Memory B cell (primary cell): ENCODE results near the gene TBC1D7.
A peak's percentile ranks its signal among the peaks of the same experiment; 100 is the strongest.

Source experiments
- ATAC-seq: fragments of 150-1000 bp; cut with Tn5 transposase; 2 replicates; pipeline ENCODE4 v1.10.0; 2021; ENCODE audit warnings: low read depth, mild to moderate bottlenecking, moderate library complexity
- DNase-seq, 2 donors: peaks; one replicate each; pipeline ENCODE4 v3.0.0; 2022; ENCODE audit warnings: low spot score in 2 of 2
- H3K27ac Mint-ChIP-seq: one replicate; pipeline ENCODE4 v1.8.0; 2022; ENCODE audit warnings: mild to moderate bottlenecking, moderate library complexity, mixed read lengths
- H3K27me3 Mint-ChIP-seq: one replicate; pipeline ENCODE4 v1.8.0; 2022; ENCODE audit warnings: mixed read lengths
- H3K36me3 Mint-ChIP-seq: one replicate; pipeline ENCODE4 v1.8.0; 2022; ENCODE audit warnings: mild to moderate bottlenecking, mixed read lengths
- H3K4me1 Mint-ChIP-seq: one replicate; pipeline ENCODE4 v1.8.0; 2022; ENCODE audit warnings: mixed read lengths
- H3K4me3 Mint-ChIP-seq: one replicate; pipeline ENCODE4 v1.8.0; 2022; ENCODE audit warnings: mild to moderate bottlenecking, moderate library complexity, mixed read lengths
- H3K9me3 Mint-ChIP-seq: one replicate; pipeline ENCODE4 v1.8.0; 2022; ENCODE audit warnings: mixed read lengths

Gene TBC1D7

DNA sequence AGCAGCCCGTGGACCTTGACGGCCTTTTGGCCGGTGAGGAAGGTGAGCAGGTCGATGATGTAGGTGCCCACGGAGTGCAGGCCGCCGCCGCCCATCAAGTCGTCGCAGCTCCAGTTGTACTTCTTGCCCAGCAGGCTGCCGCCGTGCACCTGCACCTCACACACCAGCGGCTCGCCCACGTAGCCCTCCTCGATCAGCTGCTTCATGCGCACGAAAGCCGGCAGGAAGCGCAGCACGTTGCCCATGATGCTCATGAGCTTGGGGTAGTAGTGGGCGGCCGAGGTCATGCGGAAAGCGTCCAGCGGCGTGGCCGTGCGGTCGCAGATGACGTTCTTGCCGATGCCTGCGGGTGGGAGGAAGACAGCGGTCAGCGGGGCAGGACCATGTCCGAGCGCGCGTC, 37.0 kb upstream of the TBC1D7 start:
- ATAC-seq = no peak
- H3K4me1 Mint-ChIP-seq = peaks cover 42% of the 10 kb centered on the region
- H3K27ac Mint-ChIP-seq = no peak overlapping the region
- DNase-seq = no peak
- H3K9me3 Mint-ChIP-seq = no peaks in the 10 kb centered on the region
- H3K36me3 Mint-ChIP-seq = peaks cover 9% of the 10 kb centered on the region
- H3K27me3 Mint-ChIP-seq = no peaks in the 10 kb centered on the region
- no peak overlapping the region for H3K4me3 Mint-ChIP-seq

DNA sequence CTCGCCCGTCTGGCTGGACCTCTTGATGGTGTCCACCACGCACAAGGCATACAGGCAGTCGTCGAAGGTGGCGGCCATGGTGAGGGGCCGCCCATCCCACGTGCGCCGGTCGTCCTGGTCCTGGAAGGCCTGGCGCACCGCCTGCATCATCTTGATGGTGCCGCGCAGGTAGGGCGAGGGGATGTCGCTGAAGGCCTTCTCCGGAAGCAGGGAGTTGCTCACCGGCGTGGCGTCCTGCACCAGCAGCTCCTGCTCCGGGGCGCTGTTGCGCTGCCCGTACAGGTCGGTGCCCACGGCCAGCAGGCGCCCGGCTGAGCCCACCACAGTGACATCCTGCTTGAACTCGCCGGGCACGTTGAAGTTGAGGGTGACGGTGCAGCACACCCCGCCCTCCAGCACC, 36.5 kb upstream of the TBC1D7 start:
- DNase-seq = no peak
- no peaks in the 10 kb centered on the region for H3K27me3 Mint-ChIP-seq
- no peaks in the 10 kb centered on the region for H3K9me3 Mint-ChIP-seq
- H3K4me3 Mint-ChIP-seq = no peak overlapping the region
- peaks cover 44% of the 10 kb centered on the region for H3K4me1 Mint-ChIP-seq
- H3K27ac Mint-ChIP-seq = peak overlapping the region; percentile 42
- H3K36me3 Mint-ChIP-seq = peaks cover 9% of the 10 kb centered on the region
- no peak for ATAC-seq

DNA sequence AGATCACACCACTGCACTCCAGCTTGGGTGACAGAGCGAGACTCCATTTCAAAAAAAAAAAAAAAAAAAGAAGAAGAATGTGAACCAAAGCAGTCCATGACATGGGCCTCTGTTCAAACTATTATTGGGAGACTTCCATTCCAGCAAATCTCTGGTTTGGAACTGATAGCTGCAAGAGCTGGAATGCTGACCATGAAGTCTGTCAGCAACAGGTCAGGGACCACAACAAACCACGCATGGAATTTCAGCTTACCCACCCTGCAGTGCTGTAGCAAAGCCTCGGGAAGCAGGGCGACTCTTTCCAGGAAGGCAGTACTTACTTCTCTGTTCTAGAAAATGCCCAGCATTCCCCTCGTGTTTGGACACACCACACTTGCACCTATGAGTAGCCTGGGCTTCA, 34.1 kb upstream of the TBC1D7 start:
- H3K4me3 Mint-ChIP-seq = no peak overlapping the region
- H3K4me1 Mint-ChIP-seq = peaks cover 42% of the 10 kb centered on the region
- peaks cover 9% of the 10 kb centered on the region for H3K36me3 Mint-ChIP-seq
- H3K27ac Mint-ChIP-seq = no peak overlapping the region
- ATAC-seq = no peak
- no peaks in the 10 kb centered on the region for H3K27me3 Mint-ChIP-seq
- H3K9me3 Mint-ChIP-seq = no peaks in the 10 kb centered on the region
- DNase-seq = no peak

DNA sequence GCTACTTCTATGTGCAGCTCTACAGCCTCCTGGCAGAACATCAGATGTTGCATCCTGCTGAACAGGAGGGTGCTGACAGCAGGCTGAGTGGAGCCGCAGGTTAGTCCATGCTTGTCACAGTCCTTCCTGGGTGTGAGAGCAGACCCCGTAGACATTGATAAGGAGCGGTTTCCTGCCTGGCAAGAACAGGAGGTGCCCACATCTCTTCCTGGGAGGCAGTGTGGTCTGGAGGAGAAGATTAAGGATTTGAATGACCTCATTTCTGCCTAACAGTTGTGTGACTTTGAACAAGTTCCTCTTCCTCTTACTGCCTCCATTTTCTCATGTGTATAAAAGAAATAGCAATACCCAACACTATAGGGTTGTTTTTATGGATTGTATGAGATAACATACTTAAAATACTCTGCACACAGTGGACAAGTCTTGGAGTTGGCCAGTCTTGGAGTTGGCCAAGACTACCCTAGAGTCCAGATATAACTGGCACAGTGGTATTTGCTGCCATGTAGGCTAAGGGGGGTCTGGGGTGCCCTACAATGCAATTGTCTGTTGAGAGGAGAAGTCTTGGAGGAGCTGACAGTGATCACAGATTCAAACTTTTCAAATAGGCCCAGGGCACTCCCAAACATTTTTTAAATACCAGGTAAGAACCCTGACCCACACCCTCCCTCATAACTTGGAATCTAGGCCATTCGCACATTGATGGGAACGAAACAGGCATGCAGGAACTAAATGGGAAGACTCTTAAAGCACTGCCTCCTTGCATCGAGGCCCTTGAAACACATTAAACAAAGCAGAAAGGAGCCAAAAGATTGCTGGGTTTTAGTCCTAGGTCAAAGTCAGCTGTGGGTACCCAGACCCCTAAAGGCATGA, 32.6 kb upstream of the TBC1D7 start:
- Mint-ChIP-seq H3K4me3 (no peak overlapping the region), H3K9me3 (no peaks in the 10 kb centered on the region), H3K4me1 (peaks cover 51% of the 10 kb centered on the region), H3K27me3 (no peaks in the 10 kb centered on the region), H3K27ac (no peak overlapping the region), H3K36me3 (peaks cover 9% of the 10 kb centered on the region)
- DNase-seq = no peak
- ATAC-seq = no peak

DNA sequence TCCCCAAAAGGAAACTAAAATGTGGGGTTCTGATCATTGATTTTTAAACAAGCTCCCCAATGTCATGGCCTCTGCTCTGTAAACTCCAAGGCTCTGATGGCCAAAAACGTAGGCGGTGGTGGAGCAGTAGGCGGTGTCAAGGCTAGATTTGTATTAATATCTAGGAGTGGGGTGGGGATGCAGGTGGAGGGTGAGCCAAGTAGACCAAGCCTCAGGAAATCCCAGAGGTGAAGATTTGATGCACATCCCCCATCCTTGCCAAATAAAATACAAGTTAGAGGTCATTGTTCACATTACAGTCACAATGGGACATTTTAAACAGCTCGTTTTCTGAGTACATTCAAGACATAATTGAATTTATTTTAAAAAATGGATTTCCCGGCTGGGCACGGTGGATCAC, 30.9 kb upstream of the TBC1D7 start:
- Mint-ChIP-seq H3K4me1 (peaks cover 60% of the 10 kb centered on the region), H3K4me3 (no peak overlapping the region), H3K27me3 (no peaks in the 10 kb centered on the region), H3K27ac (peak overlapping the region; percentile 45), H3K9me3 (no peaks in the 10 kb centered on the region), H3K36me3 (peaks cover 5% of the 10 kb centered on the region)
- DNase-seq (no peak), ATAC-seq (no peak)

DNA sequence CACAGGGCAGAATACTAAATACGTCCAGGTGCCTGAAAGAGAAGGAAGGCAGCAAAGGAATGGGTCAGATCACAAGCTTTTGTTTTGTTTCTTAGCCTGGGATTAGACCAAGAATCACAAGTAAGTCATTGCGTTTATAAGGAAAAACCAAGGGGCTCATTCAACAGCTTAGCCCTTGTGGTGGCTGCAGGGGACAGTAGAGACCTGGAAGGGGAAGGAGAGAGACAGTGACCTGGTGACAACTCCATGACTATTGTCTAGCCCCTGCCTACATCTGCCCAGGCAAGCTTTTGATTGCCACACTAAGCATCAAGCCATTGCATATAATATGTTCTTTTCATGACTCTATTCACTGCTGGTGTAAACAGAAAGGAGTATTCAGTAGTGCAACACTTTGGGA, 30.2 kb upstream of the TBC1D7 start:
- Mint-ChIP-seq H3K4me1 (peaks cover 60% of the 10 kb centered on the region), H3K27ac (peak overlapping the region; percentile 28), H3K4me3 (no peak overlapping the region), H3K36me3 (peaks cover 5% of the 10 kb centered on the region), H3K27me3 (no peaks in the 10 kb centered on the region), H3K9me3 (no peaks in the 10 kb centered on the region)
- ATAC-seq = no peak
- DNase-seq = no peak

DNA sequence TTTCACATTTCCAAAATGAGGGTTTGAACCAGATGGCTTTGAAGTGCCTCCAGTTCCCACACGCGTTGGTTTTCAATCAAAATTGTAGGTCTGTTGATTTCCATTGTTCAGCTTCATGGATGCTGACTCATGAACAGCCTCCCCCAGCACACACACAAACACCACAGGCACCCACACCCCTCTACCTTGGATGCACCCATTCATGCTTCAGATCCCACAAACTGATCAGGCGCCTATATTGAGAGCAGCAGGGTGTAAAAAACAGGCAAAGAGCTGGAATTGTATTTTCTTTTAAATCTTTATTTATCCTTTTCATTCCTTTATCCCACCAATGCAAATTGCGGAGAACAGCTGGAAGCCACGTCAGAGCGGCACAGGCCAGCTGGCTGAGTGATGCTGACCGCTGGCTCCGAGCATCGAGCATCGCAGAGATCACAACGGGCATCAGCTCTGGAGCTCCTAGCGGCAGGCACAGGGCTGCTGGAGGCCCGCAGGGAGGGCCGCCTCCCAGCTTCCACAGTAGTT, 29.3 kb upstream of the TBC1D7 start:
- Mint-ChIP-seq H3K4me1 (peaks cover 56% of the 10 kb centered on the region), H3K9me3 (no peaks in the 10 kb centered on the region), H3K27ac (peak overlapping the region; percentile 99), H3K27me3 (no peaks in the 10 kb centered on the region), H3K4me3 (no peak overlapping the region), H3K36me3 (peaks cover under 1% of the 10 kb centered on the region)
- ATAC-seq (no peak), DNase-seq (no peak)

DNA sequence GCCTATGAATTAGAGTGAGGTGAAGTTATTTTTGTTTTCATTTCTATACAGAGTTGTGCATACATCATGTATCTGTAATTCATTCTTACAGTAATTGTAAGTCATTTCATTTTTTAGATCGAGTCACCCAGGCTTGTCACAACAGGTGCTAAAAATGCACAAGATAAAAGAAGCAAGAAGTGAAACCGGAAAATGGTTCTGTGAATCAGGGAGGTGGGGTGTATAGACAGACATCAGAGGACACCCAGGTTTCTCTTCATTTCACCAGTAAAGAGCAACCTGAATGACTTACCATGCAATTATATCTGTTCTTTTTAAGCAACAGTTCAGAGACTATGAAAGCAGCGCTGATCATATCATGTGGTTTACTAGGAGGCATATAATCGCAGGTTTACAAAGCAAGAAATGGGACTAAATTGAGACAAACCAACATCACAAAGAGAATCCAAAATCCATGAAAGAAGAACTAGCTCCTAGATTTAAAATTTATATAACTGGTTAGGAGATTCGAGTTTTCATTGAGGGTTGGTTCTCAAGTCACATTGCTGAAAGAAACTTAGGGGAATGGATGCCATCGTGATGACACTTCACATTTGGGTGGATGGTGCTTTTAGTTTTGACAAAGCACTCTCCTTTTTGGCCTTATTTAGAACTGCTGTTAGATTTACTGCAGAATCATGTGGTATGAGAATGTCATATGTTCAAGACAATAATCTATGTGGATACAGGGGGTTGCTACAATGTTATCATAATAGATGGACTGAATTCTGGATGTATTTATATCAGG, 27.9 kb upstream of the TBC1D7 start:
- H3K27ac Mint-ChIP-seq = peak overlapping the region; percentile 99
- H3K4me3 Mint-ChIP-seq = peak overlapping the region; percentile 82
- peak in 1 of 2 donors; percentile 66 for DNase-seq
- no peaks in the 10 kb centered on the region for H3K9me3 Mint-ChIP-seq
- H3K27me3 Mint-ChIP-seq = no peaks in the 10 kb centered on the region
- H3K36me3 Mint-ChIP-seq = no peaks in the 10 kb centered on the region
- peaks cover 56% of the 10 kb centered on the region for H3K4me1 Mint-ChIP-seq
- ATAC-seq = peak; percentile 88

DNA sequence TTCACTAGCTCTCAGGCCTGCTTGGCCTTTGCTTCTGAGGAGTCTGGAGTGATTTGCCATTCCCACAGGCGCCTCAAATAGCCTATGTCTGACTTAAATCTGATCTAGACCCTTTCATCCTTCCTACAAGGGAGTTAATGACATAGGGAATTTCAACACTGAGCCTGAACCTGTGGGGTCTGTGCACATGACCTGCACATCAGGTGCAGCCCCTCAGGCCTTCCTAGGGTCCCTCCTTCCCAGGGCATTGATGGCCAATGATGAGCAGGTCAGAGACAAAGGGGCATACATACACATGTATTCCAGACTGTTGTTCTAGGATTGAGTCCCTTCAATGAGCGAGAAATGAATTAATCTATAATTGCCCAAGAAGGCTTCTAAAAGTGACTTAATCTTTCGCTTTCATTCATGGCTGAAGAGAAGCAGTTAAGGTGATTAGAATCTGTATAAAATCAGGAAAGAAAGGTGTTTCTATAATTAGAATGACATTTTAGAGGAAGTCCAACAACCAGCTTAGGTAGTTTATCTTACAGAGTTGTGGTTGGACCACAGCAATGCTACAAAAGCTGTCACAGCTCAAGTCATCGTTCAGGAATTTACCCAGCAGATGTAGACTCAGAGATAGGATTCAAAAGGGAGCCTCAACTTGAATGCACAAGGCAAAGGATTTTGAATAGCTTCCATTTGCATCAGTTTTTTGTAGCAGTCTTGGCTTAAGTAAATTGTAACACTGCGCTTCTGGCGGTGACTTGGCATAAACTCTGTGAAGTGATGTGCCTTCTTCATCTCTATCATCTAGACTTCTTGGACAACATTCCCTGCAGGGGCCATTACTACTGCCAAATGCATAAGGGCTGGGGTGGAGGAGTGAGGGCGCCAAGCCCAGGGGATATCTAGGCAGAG, 27.0 kb upstream of the TBC1D7 start:
- no peaks in the 10 kb centered on the region for H3K9me3 Mint-ChIP-seq
- ATAC-seq (peak; percentile 67), DNase-seq (peak in 1 of 2 donors; percentile 31)
- H3K4me3 Mint-ChIP-seq = peak overlapping the region; percentile 82
- H3K4me1 Mint-ChIP-seq = peaks cover 53% of the 10 kb centered on the region
- no peaks in the 10 kb centered on the region for H3K27me3 Mint-ChIP-seq
- no peaks in the 10 kb centered on the region for H3K36me3 Mint-ChIP-seq
- peak overlapping the region; percentile 99 for H3K27ac Mint-ChIP-seq

DNA sequence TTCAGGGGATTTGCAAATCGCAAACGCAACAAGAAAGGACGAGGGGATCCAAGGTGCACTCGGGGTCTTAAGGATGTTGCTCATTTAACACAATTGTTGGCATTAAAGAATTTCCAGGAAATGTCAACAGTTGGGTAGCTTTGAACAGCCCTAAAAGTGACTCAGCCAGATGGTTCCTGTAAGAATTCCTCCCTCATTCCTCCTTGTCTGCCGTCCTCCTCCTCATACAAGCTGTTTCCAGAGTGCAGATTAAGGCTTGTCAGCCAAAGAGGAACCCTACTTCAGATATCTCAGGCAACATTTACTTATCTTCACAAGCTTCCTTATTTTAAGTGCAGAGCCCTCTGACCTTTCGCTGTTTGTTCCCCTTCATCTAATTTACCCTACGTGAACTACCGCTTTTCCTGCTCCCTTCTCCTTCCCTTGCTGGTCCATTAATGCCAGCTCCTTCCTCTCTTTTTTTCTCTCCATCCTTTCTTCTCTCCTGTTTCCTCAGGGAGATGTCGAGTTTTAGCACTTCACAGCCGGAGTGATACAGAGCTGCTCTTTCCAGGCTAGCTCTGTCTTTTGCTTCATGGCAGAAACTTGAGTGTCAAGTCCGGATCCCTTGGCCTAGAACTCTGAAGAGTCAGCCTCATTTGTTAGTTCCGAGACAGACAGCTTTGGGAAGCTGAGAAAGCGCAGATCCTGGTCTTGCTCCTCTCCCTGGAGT, 26.1 kb upstream of the TBC1D7 start:
- Mint-ChIP-seq H3K4me3 (peak overlapping the region; percentile 57), H3K9me3 (no peaks in the 10 kb centered on the region), H3K27me3 (no peaks in the 10 kb centered on the region), H3K27ac (peak overlapping the region; percentile 99), H3K4me1 (peaks cover 50% of the 10 kb centered on the region), H3K36me3 (no peaks in the 10 kb centered on the region)
- ATAC-seq (peak; percentile 19), DNase-seq (no peak)

DNA sequence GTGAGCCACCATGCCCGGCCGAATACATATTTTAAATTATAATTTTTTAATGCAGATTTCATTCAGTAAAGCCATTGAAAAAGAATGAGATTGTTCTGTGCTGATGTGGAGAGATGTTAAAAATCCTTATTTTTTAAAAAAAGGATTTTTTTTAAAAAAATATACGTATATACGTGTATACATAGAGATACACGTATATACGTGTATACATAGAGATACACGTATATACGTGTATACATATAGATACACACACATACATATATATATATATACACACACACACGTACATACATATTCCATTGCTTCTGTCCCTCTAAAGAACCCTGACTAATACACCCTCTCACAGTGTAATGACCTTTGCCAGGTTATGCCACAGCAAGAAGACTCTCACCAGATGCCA, 23.8 kb upstream of the TBC1D7 start:
- Mint-ChIP-seq H3K9me3 (no peaks in the 10 kb centered on the region), H3K27ac (no peak overlapping the region), H3K4me1 (peaks cover 39% of the 10 kb centered on the region), H3K4me3 (no peak overlapping the region), H3K36me3 (no peaks in the 10 kb centered on the region), H3K27me3 (no peaks in the 10 kb centered on the region)
- ATAC-seq (no peak), DNase-seq (no peak)

DNA sequence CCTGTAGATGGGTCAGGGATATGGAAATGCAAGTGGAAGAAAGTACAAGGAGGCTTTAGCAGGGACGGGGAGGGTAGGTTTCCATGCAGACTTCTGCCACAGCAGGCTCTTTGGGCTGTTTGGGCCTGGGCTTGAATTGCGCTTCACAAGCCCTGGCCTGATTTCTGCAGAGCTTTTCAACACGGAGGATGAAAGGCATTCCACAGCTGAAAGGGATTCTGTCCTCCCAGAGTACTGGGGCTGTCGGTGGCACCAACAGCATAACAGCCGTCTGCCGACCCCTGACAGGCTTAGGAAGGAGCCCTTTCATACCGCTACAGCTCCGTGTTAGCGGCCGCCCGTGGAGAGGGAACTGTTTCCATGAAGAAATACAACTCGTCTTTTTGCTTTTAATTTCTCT, 22.9 kb upstream of the TBC1D7 start:
- ATAC-seq = no peak
- no peak for DNase-seq
- H3K27me3 Mint-ChIP-seq = no peaks in the 10 kb centered on the region
- H3K36me3 Mint-ChIP-seq = no peaks in the 10 kb centered on the region
- no peak overlapping the region for H3K4me3 Mint-ChIP-seq
- H3K27ac Mint-ChIP-seq = no peak overlapping the region
- no peaks in the 10 kb centered on the region for H3K9me3 Mint-ChIP-seq
- H3K4me1 Mint-ChIP-seq = peaks cover 35% of the 10 kb centered on the region

DNA sequence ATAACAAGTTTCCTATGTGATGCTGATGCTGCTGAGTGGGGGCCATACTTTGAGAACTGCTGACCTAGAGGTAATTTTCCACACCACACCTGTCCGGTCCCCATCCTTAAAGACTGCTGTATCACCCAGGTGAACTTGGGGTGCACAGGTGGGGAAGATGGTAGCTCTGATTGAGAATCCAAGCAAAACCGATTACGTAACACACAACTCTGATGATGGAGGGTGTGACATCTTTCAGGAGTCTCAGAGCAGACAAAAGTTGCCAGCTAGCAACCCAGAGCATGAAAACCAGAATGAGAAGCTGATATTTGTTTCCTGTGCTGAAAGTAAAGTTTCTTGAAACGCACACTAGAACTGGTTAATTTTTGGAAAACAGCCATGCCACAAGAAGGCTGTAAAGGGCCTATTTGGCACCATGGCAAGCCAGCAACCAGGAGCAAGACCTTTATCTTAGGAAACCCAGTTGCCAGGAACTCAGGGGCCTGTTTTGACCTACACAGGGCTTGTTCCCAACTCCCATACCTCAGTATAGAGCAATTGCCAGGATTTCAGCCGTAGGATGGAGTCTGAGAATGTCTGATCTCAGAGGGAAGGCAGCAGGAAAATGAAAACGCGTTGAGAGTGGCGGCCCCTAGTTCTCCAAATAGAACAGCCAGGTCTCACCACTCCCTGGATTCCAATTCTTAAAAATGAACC, 21.6 kb upstream of the TBC1D7 start:
- Mint-ChIP-seq H3K27me3 (no peaks in the 10 kb centered on the region), H3K4me1 (peaks cover 23% of the 10 kb centered on the region), H3K4me3 (no peak overlapping the region), H3K27ac (peak overlapping the region; percentile 75), H3K9me3 (no peaks in the 10 kb centered on the region), H3K36me3 (peaks cover 2% of the 10 kb centered on the region)
- ATAC-seq = no peak
- no peak for DNase-seq
